HG02798 (cell line): ENCODE results near the gene ASCC3.
"Not testable (repeated sequence)": the region's sequence is repeated elsewhere in the genome, so short reads cannot be mapped to it uniquely, and the experiment has no call there.

Experiments
- ATAC-seq: cut with Tn5 transposase; IDR thresholded peaks from one replicate; pipeline ENCODE4 v1.9.1; 2021; ENCODE audit warnings: mild to moderate bottlenecking; ENCODE audit not compliant: unreplicated experiment, poor library complexity

Gene ASCC3

DNA sequence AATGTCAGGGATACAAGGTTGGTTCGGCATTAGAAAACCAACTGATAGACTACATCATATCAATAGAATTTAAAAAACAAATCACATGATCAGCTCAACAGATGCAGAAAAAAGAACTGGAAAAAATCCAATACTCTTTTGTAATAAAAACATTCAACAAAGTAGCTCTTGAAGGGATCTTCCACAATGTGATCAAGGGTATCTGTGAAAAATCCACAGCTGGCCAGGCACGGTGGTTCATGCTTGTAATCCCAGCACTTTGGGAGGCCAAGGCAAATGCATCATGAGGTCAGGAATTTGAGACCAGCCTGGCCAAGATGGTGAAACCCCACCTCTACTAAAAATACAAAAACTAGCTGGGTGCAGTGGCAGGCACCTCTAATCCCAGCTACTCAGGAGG lies 63.1 kb downstream of the ASCC3 start:
- no peak for ATAC-seq

DNA sequence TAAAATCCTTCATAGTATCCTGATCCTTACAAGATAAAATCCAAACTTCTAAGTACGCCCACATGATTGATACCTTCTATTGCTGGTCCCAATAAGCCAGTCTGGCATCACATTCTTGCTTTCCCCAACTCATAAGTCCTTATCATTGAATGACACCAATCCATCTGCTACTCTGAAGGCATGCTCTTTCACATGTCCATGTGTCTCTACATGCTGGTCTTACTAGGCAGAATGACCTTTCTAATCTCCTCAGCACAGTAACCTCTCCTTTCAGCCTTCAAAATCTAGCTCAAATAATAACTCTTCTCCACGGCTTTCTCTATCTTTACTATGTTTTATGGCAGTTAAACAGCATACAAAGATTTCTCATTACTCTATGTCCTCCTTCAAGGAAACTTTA lies 71.1 kb downstream of the ASCC3 start:
- ATAC-seq: no peak

DNA sequence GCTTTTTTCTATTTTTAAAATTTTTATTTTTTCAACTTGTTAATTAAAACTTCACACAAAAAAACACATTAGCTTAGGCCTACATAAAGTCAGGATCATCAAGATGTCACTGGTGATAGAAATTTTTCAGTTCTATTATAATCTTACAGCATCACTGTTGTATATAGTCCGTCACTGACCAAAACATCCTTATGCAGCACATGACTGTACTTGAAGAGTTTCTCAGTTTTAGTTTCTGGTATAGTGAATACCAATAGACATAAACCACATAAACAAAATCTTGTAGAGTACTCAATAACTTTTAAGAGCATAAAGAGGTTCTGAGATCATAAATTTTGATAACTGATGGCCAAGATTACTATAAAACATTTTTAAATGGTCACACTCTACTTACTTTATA lies 71.8 kb downstream of the ASCC3 start:
- peak; percentile 66 for ATAC-seq

DNA sequence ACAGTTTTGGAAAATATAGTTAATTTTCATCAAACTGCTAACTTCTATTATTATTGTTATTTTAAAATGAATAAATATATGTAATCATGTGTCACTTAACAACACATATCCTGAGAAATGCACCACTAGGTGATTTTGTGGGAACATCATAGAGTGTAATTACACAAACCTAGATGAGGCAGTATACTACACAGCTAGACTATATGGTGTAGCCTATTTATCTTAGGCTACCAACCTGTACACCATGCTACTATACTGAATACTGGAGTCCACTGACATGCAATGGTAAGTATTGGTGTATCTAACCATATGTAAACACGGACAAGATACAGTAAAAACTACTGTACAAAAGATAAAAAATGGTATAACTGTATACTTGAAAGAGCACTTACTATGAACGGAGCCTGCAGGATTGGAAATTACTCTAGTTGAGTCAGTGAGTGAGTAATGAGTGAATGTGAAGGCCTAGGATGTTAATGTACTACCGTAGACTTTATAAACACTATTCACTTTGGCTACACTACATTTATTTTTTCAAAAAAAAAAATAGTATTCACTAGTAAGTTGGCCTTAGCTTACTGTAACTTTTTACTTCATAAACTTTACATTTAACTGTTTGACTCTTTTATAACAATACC lies 72.4 kb downstream of the ASCC3 start:
- no peak for ATAC-seq

DNA sequence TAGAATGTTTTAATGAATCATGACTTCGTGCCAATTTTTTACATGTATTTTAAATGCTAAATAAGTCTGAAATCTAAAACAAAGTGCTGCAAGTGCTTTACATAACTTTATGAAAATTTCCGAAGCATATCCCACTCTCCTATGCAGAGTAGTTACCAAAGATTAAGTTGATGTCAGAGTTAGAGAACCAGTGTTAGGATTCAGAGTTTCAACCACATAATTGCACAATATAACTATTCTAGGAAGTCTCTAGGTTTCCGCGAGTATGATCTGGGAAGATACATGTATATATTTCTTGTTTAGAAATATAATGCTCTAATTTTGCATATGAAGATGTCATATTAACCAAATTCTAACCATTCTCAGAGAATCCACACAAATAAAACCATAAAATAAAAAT lies 74.8 kb downstream of the ASCC3 start:
- no peak for ATAC-seq

DNA sequence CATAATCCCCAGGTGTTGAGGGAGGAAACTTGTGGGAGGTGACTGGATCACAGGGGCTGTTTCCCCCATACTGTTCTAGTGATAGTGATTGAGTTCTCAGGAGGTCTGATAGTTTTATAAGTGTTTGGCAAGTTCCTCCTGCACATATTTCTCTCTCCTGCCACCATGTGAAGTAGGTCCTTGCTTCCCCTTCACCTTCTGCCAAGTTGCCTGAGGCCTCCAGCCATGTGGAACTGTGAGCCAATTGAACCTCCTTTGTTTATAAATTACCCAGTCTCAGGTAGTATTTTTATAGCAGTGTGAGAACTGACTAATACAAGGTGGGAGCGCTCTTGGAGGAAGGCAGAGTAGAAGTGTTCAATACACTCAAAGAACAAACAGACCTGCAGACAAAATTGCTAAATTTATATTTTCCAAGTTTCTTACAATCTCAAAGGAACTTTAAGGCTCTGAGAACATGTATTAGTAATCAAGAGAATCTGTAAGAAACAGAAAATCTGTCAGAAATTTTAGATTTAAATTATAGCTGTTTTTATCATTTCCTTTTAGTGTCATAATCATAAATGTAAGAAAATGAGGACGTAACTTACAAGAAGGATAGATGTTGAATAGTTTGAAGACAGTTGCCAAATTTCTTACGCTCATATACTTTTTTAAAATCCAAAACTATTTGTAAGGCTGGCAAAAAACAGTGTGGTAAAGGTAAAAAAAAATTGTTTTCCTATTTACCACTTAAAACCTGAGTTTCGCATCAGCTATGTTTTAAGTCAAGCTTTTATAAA lies 77.7 kb downstream of the ASCC3 start:
- ATAC-seq: no peak

DNA sequence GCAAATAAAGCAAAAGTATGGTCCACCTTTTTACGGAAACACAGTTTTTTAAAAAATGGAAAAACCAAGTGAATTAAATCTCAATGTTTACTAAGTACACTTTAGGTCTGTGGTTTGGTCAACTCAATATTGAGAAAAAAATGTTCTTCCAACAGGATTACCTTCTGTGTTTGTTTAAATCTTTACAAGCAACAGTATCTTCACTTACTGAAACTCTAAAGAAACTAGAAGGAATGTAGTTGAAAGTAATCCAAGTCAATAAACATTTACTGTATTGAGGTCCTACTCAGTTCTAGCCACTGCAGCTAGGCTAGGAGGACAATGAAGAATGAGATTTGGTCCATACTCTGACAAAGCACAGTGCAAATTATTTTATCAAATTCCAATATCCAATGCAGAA lies 80.1 kb downstream of the ASCC3 start:
- ATAC-seq: no peak

DNA sequence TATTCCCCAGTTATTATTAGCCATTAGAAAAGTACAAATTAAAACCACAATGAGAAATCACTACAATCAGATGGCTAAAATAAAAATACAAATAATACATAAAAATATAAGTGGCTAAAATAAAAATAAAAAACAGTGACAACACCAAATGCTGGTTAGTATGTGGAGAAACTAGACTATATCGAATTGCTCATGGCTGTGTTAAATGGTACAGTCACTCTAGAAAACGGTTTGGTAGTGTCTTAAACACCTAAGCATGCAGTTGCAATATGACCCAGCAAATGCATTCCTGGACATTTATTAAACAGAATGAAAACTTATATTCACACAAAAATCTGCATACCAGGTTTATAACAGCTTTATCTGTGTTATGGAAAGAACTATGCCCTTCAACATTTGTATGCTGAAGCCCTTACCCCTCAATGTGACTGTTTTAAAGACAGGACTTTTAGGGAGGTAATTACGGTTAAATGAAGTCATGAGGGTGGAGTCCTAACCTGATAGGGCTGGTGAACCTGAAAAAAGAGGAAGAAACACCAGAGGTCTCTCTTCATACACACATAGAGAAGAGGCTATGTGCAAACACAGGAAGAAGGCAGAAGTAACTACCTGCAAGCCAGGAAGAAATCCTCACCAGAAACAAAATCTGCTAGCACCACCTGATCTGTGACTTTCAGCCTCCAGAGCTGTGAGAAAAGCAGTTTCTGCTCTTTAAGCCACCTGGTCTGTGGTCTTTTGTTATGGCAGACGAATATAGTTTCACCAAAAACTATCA lies 84.9 kb downstream of the ASCC3 start:
- ATAC-seq: peak; percentile 92

DNA sequence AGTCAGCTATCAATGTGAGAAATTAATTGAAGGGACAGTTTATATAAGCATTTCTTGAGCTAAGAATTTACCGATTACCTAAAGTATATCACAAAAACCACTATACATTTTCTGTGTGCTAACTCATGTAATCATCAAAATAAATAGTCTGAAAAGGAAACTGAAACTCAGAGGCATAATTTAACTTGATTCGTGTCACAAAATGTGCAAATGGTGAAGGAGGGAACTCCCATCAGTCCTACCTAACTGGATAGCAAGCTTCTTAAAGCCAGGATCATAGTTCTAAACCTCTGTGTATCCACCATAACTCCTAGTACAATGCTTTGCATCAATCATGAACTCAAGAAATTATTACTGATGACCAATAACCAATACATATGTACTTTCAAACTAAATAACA lies 91.0 kb downstream of the ASCC3 start:
- no peak for ATAC-seq

DNA sequence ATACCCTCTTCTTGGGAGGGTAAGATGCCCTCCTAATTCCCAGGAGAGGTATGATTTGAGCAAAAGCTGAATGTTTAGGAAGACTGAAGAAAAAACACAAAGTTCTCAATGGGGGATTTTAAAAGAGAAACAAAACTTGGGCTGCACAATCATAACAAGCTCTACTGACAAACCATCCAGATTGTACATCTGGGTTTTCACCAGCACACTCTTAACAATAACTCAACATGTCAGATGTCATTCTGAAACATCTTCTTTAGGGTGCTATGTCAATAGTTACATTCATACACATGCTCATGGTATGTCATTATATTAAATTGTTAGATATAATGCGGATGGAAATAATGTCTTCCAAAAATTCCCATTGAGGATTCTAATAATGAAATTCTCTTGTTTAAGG lies 95.1 kb downstream of the ASCC3 start:
- no peak for ATAC-seq

DNA sequence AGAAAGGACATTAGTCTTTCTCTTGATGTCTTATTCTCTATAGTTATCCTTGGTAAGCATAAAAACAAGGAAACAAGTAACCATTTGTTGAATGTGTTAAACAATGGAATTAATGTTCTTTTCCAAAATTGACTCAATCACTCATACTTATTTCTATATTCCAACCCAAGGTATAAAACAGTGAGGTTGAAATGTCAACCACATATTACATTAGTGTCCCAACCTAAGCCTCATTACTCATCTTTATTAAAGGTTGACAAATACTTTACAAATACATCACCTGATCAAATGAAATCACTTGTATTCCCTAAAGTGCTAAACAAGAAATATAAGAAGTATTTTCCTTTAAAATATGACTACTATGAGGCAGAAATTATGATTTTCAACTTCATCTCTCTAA lies 100.5 kb downstream of the ASCC3 start:
- no peak for ATAC-seq

DNA sequence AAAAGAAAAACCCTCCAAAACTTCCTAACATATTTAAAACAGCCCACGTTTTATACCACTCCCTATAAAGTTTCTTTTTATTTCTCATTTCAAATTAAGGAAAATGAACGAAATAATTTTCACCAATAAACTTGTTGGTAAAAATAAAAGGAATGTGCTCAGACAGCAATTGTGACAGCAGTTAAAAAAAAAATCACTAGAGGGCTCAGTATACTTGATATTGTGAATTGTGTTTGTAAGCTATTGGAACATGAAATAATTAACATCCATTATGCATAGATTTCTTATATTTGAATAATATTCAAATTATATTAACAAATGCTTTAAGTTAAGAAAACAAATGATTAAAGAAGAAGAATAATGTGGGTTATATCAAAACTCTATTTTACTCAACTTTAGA lies 105.5 kb downstream of the ASCC3 start:
- ATAC-seq: no peak

DNA sequence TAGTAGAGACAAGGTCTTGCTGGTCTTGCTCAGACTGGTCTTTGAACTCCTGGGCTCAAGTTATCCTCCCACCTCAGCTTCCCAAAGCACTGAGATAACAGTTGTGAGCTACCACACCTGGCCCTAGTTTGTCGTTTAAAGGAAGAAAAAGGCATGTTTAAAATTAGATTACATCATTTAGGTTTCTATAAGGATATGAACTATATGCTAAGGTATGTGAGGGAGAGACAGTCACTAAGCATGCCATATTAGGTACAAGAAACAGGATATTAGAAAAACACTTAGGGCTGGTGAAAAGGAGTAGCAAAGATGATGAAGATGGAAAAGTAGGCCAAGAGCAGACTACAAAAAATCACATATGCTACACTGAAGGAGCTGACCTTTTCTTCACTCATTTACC lies 106.4 kb downstream of the ASCC3 start:
- no peak for ATAC-seq

DNA sequence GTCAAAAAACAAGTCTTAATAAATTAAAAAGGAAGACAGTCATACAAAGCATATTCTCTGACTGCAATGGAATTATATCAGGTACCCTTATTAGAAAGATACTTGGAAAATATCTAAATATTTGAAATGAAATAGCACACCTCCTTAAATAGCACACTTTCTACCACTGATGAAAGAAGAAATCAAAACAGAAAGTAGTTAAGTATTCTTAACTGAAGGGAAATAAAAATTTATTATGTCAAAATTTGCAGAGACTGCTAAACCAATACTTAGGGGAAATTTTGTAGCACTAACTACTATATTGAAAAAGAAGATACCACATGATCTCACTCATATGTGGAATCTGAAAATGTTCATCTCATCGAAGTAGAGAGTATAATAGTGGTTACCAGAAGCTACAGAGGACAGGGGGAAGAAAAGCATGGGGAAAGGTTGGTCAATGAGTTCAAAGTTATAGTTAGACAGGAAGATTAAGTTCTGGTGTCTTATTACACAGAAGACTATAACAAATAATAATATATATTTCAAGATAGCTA lies 112.2 kb downstream of the ASCC3 start:
- ATAC-seq: peak; percentile 50

DNA sequence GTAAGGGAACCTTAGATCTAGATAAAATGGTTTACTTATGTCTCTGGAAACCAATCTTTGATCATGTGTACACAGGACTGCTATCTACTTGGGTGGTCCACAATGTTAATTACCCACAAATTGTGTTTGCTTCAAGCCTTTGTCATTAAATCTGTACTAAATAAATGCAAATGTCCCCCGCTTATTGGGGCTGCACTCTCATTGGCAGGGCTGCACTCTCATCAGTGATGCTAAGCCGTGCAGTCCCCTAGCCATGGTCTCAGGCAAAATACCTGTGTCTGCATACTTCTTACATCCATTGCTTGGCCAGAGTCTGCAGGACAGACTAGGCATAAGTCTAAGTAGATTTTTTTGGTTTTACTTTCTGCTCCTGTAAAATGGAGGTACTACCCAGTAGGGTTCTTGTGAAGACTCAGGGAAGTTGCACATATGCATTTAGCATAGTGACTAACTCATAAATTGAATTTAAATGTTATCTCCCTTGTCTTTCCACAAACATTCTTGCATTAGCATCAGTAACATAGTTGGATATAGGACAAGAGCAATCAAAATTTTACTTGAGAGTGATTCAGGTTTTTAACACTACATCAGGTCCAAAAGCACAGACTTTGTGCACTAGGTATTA lies 117.4 kb downstream of the ASCC3 start:
- no peak for ATAC-seq

DNA sequence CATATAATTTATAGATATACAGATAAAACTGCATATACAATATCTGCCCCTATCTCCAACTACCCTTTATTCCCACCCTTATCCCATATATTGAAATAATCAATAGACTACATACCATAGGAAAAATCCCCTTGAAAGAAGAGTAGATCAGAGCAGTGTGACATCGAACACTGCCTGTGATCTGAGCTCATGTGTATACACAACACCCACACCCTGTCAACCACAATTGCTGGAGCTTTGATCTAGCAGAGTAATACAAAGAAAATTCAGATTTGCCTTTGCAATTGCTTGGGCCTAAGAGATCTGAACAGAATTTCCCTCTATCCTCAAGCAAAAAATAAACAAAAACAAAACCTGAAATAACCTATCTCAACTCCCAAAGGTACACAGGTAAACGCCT lies 119.3 kb downstream of the ASCC3 start:
- ATAC-seq: no peak

DNA sequence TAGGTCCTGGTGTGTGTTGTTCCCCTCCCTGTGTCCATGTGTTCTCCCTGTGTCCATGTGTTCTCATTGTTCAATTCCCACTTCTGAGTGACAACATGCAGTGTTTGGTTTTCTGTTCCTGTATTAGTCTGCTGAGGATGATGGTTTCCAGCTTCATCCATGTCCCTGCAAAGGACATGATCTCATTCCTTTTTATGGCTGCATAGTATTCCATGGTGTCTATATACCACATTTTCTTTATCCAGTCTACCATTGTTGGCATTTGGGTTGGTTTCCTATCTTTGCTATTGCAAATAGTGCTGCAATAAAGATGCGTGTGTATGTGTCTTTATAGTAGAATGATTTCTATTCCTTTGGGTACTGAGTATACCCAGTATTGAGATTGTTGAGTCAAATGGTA lies 122.7 kb downstream of the ASCC3 start:
- ATAC-seq: not testable (repeated sequence)

DNA sequence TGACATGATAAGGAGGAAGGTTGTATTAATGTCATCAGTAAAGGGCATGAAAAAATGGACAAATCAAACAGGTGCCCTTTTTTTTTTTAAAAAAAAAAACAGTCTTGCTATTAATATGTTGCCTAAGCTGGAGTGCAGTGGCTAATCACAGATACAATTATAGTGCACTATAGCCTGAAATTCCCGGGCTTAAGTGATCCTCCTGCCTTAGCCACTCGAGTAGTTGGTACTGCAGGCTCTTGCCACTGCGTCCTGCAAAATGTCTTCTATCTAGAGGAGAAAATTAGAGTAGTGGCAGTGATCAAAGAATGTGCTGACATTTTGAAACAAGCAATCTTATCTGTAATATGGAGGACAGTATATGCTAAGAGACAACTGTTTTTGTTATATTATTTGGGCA lies 127.7 kb downstream of the ASCC3 start:
- no peak for ATAC-seq

DNA sequence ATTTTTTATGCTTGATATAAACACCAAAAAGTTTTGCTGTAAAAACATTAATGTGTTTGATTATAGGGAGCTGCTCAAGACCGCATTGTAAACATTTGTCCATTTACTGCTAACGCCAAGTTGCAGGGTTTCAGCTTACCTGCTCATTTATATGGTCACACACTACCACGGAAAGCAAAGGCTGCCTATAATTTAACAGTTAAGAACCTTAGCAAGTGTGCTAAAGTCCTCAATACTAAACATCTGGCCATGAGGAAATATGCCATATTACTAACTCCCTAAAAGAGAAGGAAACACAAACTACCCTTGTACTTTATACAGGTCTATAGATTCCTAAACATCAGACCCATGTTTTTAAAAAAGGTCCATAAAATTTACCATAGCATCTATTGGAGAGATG lies 129.5 kb downstream of the ASCC3 start:
- no peak for ATAC-seq

DNA sequence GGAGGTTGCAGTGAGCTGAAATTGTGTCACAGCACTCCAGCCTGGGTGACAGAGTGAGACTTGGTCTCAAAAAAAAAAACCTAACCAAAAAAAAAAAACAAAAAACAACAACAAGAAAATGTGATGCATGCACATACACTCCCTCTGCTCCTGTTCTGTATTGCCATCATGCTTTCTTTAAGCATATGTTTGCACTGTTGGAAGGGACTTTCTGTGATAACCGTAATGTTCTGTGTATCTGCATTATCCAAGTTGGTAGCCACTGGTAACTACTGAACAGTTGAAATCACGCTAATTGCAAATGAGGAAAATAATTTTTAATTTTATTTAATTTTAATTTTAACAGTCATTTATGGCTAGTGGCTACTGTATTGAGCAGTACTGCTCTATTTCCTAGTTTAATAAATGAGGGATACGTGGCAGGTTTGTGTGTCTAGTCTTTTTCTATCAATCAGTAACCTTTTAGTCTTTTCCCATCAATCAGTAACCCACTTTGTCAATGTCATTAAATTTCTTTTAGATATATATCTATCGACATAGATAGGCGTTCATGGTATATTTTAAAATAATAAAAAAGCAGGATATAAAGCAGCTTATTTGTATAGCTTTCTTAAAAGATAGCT lies 135.6 kb downstream of the ASCC3 start:
- no peak for ATAC-seq
